Lower lobe of right lung (tissue), 2 donors: ENCODE measurements around the gene PLA2G4B. TPM values are rescaled to one million over a fixed set of nuclear protein-coding genes. Genes with fewer than 3 reads are reported as not detected.

Experiments
- ATAC-seq, 2 donors: fragments of 200-7000 bp; cut with Tn5 transposase; one replicate each; pipeline ENCODE4 v1.9.1; 2020 to 2022; ENCODE audit warnings: mild to moderate bottlenecking in 2 of 2, moderate library complexity in 2 of 2
- DNase-seq: peaks from one replicate; pipeline ENCODE4 v3.0.0-alpha.2; 2020
- H3K27ac ChIP-seq: fragments of 200-600 bp; one replicate; pipeline ENCODE4 v1.8.0; 2022
- H3K27me3 ChIP-seq: fragments of 200-600 bp; one replicate; pipeline ENCODE4 v1.8.0; 2022; ENCODE audit warnings: low read depth
- H3K36me3 ChIP-seq: fragments of 200-600 bp; one replicate; pipeline ENCODE4 v1.8.0; 2022; ENCODE audit warnings: mild to moderate bottlenecking
- H3K4me1 ChIP-seq: fragments of 200-600 bp; one replicate; pipeline ENCODE4 v1.8.0; 2022
- H3K4me3 ChIP-seq: fragments of 200-600 bp; one replicate; pipeline ENCODE4 v1.8.0; 2022; ENCODE audit warnings: mild to moderate bottlenecking
- H3K9me3 ChIP-seq: fragments of 200-600 bp; one replicate; pipeline ENCODE4 v1.8.0; 2022
- CTCF ChIP-seq: fragments of 200-600 bp; IDR thresholded peaks from one replicate; pipeline ENCODE4 v1.8.0; 2022; ENCODE audit warnings: antibody characterized with exemption, mild to moderate bottlenecking
- intact Hi-C: fragments of 100-400 bp; cut with DNase I; formaldehyde crosslinking; loops from one replicate; pipeline ENCODE4 v1.11.0; 2022
- total RNA-seq: library from RNA; stranded (reverse); fragmentation: NEBNext Ultra II Directional; extraction: Animal tissue kit (Norgen Biotek cat#: 25700); gene quantifications from one replicate; pipeline ENCODE4 v1.2.1, GENCODE V29; 2021
- donor health status: DM: no; HTN: yes; CAD: no; lungs with severe emphysema.

Gene PLA2G4B
- total RNA-seq, 1 donor from 2014 or later, result 13.8 TPM

GRCh38 chr15:41879321-41879845, 40.7 kb downstream of the PLA2G4B start:
- H3K27ac ChIP-seq, result no peak overlapping the region
- H3K36me3 ChIP-seq, result no peaks in the 10 kb centered on the region
- H3K27me3 ChIP-seq, result peaks cover 10% of the 10 kb centered on the region
- no peak for TF ChIP-seq CTCF
- H3K4me1 ChIP-seq, result peaks cover 17% of the 10 kb centered on the region
- no peaks in the 10 kb centered on the region for H3K9me3 ChIP-seq
- no peak overlapping the region for H3K4me3 ChIP-seq
- ATAC-seq, result no peak
- intact Hi-C loops, result no loop called here
- no peak for DNase-seq

DNA sequence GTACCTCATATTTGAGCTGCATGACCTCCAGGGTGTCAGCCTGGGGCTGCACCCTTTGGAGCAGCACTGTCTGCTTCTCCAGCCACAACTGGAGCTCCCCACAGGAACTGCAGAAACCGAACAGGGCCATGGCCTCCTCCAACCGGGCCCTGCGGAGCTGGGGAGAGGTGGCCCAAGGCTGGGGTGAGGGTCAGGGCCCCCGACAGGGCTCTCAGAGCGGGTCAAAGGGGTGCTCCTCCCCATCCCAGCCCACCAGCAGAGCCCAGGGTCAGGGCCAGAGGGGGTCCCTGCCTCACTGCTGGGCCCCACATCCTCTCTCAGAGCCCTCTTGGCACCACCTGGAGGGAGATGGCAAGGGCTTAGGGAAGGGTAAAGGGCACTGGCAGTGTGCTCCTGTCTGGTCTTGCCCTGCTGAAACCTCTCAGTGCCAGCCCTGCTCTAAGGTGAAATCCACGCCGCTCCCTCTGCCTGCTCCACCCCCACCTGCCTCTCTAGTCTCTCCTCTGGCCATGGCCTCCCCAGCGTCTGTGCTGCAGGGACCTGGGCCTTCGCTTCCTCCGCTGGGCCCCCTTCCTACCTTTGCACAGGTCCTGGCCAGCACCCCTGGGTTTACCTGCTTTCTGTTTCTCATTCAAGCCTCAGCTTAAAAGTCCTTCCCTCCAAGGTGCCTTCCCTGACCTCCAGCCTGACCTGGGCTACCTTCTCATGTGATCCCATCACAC, 41.7 kb downstream of the PLA2G4B start:
- no peak for DNase-seq
- intact Hi-C loops, result no loop called here
- Histone ChIP-seq H3K36me3 (no peaks in the 10 kb centered on the region), H3K9me3 (no peaks in the 10 kb centered on the region), H3K4me1 (peaks cover 17% of the 10 kb centered on the region), H3K27ac (no peak overlapping the region), H3K4me3 (no peak overlapping the region), H3K27me3 (peaks cover 10% of the 10 kb centered on the region)
- TF ChIP-seq CTCF, result no peak
- ATAC-seq, result no peak

DNA sequence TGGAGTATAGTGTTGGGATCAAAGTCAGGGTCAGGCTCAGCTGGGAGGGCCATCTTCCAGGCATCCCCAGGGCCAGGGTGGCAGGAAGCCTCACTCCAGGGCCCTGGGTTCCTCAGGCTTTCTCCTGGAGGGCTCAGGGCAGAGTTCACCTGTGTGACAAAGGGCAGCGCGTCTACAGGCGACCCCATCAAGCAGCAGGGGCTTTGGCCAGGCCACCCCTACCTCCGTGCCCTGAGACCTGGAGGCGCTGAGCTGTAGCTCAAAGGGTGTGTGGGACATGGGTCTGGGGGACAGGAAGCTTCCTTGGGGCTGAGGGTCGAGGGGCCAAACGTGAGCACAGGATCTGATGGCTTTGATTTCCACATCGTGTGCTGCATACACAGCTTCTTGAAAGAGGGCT, 42.4 kb downstream of the PLA2G4B start:
- Histone ChIP-seq H3K36me3 (no peaks in the 10 kb centered on the region), H3K27me3 (peaks cover 10% of the 10 kb centered on the region), H3K4me1 (peaks cover 17% of the 10 kb centered on the region), H3K9me3 (no peaks in the 10 kb centered on the region), H3K27ac (no peak overlapping the region), H3K4me3 (no peak overlapping the region)
- ATAC-seq, result no peak
- intact Hi-C loops, result no loop called here
- no peak for TF ChIP-seq CTCF
- DNase-seq, result no peak

DNA sequence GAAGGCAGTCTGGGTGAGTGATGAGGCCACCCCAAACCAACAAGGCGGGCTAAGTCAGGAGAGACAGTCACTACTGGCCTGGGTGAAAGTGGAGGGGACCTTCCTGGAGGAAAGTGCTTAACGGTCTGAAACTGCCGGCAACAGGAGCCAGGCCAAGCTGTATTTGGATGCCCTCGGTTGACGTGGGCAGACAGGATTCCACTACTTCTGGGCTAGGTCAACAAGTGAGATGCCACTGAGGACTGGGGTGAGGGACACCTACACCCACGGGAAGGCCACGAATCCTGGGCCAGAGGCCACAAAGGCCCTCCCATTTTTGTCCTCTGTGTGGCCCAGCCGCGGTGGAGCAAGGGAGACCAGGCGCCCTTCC, 42.9 kb downstream of the PLA2G4B start:
- ATAC-seq (peak in 1 of 2 donors; percentile 7), DNase-seq (no peak)
- TF ChIP-seq CTCF, result no peak
- Histone ChIP-seq H3K9me3 (no peaks in the 10 kb centered on the region), H3K4me1 (peaks cover 17% of the 10 kb centered on the region), H3K27ac (no peak overlapping the region), H3K36me3 (no peaks in the 10 kb centered on the region), H3K4me3 (peak overlapping the region; percentile 37), H3K27me3 (peaks cover 10% of the 10 kb centered on the region)
- intact Hi-C loops, result no loop called here

DNA sequence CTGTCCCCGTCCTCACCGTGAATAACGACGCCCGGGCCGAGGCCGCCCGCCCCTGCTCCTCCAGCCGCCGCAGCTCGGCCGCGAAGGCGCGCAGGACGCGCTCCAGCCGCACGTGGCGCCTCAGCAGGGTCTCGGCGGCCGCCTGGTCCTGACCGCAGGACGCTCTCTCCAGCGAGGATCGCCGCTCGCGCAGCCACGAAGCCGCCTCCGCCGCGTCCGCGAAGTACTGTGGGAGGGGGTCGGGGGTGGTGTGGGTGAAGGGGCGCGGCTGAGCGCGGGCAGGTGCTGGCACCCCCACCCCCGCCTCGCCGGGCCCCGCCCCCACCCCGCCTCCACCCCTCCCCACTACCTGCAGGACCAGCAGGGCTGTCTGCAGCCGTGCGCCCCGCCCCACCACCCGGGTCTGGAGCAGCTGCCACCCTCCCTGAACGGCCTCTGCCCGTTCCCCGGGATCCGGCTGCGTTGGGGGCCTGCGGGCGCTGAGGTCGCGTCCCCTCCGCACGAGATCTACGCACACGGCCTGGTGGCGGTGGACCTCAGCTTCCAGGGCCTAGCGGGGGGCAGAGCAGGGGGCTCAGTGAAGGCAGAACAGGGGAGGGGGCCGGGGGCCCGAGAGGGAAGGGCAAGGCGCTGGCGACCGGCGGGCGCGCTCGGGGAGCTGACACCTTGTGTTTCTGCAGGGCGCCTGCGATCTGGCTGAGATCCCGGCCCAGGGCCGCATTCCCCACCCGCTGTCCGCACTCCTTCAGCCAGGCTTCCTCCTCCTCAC, 43.5 kb downstream of the PLA2G4B start:
- peaks cover 10% of the 10 kb centered on the region for H3K27me3 ChIP-seq
- TF ChIP-seq CTCF, result no peak
- H3K4me3 ChIP-seq, result peak overlapping the region; percentile 37
- no peaks in the 10 kb centered on the region for H3K9me3 ChIP-seq
- H3K36me3 ChIP-seq, result no peaks in the 10 kb centered on the region
- ATAC-seq (peak; percentile 32 to 45), DNase-seq (no peak)
- H3K27ac ChIP-seq, result no peak overlapping the region
- peaks cover 17% of the 10 kb centered on the region for H3K4me1 ChIP-seq
- intact Hi-C loops, result no loop called here
